HepG2 (cell line): ENCODE results near the gene TTBK2. TPM values are rescaled to one million over a fixed set of nuclear protein-coding genes. Genes with fewer than 3 reads are reported as not detected.

Experiments used
- ATAC-seq: fragments of 200-7000 bp; cut with Tn5 transposase; 3 replicates; pipeline ENCODE4 v1.9.1; 2020; ENCODE audit warnings: mild to moderate bottlenecking, moderate library complexity
- BruUV-seq: library from RNA; stranded (reverse); fragments of 400-500 nt; replicated peaks from 2 replicates; lab custom pipeline; 2021; lab: Mats Ljungman, UMichigan
- CTCF ChIA-PET: fragments of 300-600 bp; formaldehyde crosslinking; extraction: SDS; loops from one replicate; lab custom pipeline; 2021; ENCODE audit warnings: low total read pairs, inconsistent platforms, low intra/inter-chr PET ratio; lab: Yijun Ruan, JAX
- POLR2A ChIA-PET: fragments of 350-600 bp; sonication (Branson Sonifier 250); formaldehyde crosslinking; loops from one replicate; lab custom pipeline; 2020; ENCODE audit warnings: antibody characterized with exemption, inconsistent platforms; lab: Yijun Ruan, JAX
- DNase-seq: peaks from one replicate; pipeline ENCODE4 v3.0.0-alpha.2; 2015; ENCODE audit warnings: low spot score
- FAIRE-seq: peaks from 3 replicates; lab custom pipeline; 2011; peaks lifted over from hg19 to GRCh38; lab: Jason Lieb, UNC
- H2AFZ ChIP-seq: one replicate; pipeline ENCODE4 v1.6.1; 2011; ENCODE audit warnings: low read length, inconsistent platforms
- H3K27ac ChIP-seq: fragments of 300-600 bp; 3 replicates; pipeline ENCODE4 v1.8.0; 2011; ENCODE audit warnings: mixed run types, mild to moderate bottlenecking, mixed read lengths, low read length, inconsistent platforms; ENCODE audit not compliant: insufficient read depth; ENCODE audit errors: extremely low read length
- H3K27me3 ChIP-seq, 2 experiments: fragments of 200-600 bp in 1 of 2; 2 replicates in 1 of 2; 3 replicates in 1 of 2; pipeline versions ENCODE4 v1.6.0 to v1.8.0; 2011; ENCODE audit warnings: low read length in 2 of 2, mild to moderate bottlenecking in 2 of 2, moderate library complexity in 2 of 2, inconsistent platforms in 1 of 2; ENCODE audit not compliant: insufficient read depth in 2 of 2, control insufficient read depth in 1 of 2
- H3K36me3 ChIP-seq, 2 experiments: fragments of 200-600 bp in 1 of 2; replicated peaks in 1 of 2; 2 replicates in 1 of 2; 3 replicates in 1 of 2; pipeline versions ENCODE4 v1.5.1 to v1.8.0; 2011; ENCODE audit warnings: low read length in 2 of 2, inconsistent platforms in 1 of 2; ENCODE audit not compliant: insufficient read depth in 2 of 2, control insufficient read depth in 1 of 2
- H3K4me1 ChIP-seq: 2 replicates; pipeline ENCODE4 v1.5.1; 2012; ENCODE audit warnings: low read length, inconsistent platforms; ENCODE audit not compliant: insufficient read depth
- H3K4me2 ChIP-seq: 2 replicates; pipeline ENCODE4 v1.6.0; 2011; ENCODE audit warnings: low read depth, low read length, inconsistent platforms
- H3K4me3 ChIP-seq, 3 experiments: fragments of 200-600 bp in 1 of 3; sonication (generic), shearing (Covaris generic) in 1 of 3; replicated peaks in 1 of 3; 2 replicates each; pipeline ENCODE4 v1.5.1; 2011 to 2016; ENCODE audit warnings: low read length in 3 of 3, inconsistent platforms in 2 of 3, low read depth in 2 of 3, mild to moderate bottlenecking in 2 of 3, control low read depth in 1 of 3, mixed read lengths in 1 of 3; ENCODE audit not compliant: insufficient read depth in 1 of 3
- H3K79me2 ChIP-seq: one replicate; pipeline ENCODE4 v1.6.1; 2011; ENCODE audit warnings: low read length, inconsistent platforms; ENCODE audit not compliant: insufficient read depth
- H3K9ac ChIP-seq: 2 replicates; pipeline ENCODE4 v1.6.0; 2011; ENCODE audit warnings: mild to moderate bottlenecking, low read depth, low read length, inconsistent platforms; ENCODE audit not compliant: insufficient read depth
- H3K9me3 ChIP-seq: 2 replicates; pipeline ENCODE4 v1.5.1; 2012; ENCODE audit warnings: mild to moderate bottlenecking, low read length
- H4K20me1 ChIP-seq: 2 replicates; pipeline ENCODE4 v1.6.0; 2011; ENCODE audit warnings: inconsistent platforms, mild to moderate bottlenecking, low read length, moderate library complexity; ENCODE audit not compliant: insufficient read depth
- AFF4 ChIP-seq: sonication (generic); formaldehyde crosslinking; IDR thresholded peaks from 2 replicates; pipeline ENCODE4 v1.4.0; 2020; ENCODE audit warnings: missing genetic modification reagents
- HNF1A ChIP-seq, 2 experiments: sonication (generic) in 1 of 2; formaldehyde crosslinking in 1 of 2; IDR thresholded peaks; 2 replicates each; pipeline versions ENCODE4 v1.4.0 to v1.6.1; 2016 to 2020; ENCODE audit warnings: borderline replicate concordance in 1 of 2, low read depth in 1 of 2, mild to moderate bottlenecking in 1 of 2, missing genetic modification reagents in 1 of 2
- NR2C2 ChIP-seq: sonication (generic); formaldehyde crosslinking; IDR thresholded peaks from 2 replicates; pipeline ENCODE4 v1.4.0; 2020; ENCODE audit warnings: missing genetic modification reagents, mild to moderate bottlenecking, moderate library complexity, borderline replicate concordance
- REPIN1 ChIP-seq: sonication (generic); formaldehyde crosslinking; IDR thresholded peaks from 2 replicates; pipeline ENCODE4 v1.8.0; 2022; ENCODE audit warnings: missing genetic modification reagents, low read depth, mild to moderate bottlenecking, borderline replicate concordance
- ZNF232 ChIP-seq: sonication (generic); formaldehyde crosslinking; IDR thresholded peaks from 2 replicates; pipeline ENCODE4 v1.4.0; 2020; ENCODE audit warnings: missing genetic modification reagents, borderline replicate concordance
- ZNF260 ChIP-seq: sonication (generic); formaldehyde crosslinking; IDR thresholded peaks from 2 replicates; pipeline ENCODE4 v1.4.0; 2020; ENCODE audit warnings: missing genetic modification reagents, low read depth, mild to moderate bottlenecking, borderline replicate concordance
- ZNF414 ChIP-seq: sonication (generic); formaldehyde crosslinking; IDR thresholded peaks from 2 replicates; pipeline ENCODE4 v1.5.0; 2020; ENCODE audit warnings: missing genetic modification reagents
- ZNF782 ChIP-seq: sonication (generic); formaldehyde crosslinking; IDR thresholded peaks from 2 replicates; pipeline ENCODE4 v1.4.0; 2020; ENCODE audit warnings: missing genetic modification reagents, mild to moderate bottlenecking, borderline replicate concordance
- WGBS: methylation state at CpG from one replicate; pipeline ENCODE4 v1.1.6; 2017; ENCODE audit warnings: low lambda C conversion rate; 5-methylcytosine and 5-hydroxymethylcytosine counted together
- in situ Hi-C: cut with HindIII; loops from 2 replicates; pipeline ENCODE4 v1.10.0; 2017; ENCODE audit warnings: low pct_unique_long_range_greater_than_20kb; ENCODE audit not compliant: extremely low pct_ligation_motif_present
- intact Hi-C: fragments of 100-400 bp; cut with micrococcal nuclease; formaldehyde crosslinking; loops from one replicate; pipeline ENCODE4 v1.10.0; 2022; ENCODE audit not compliant: unreplicated experiment
- polyA plus RNA-seq, 8 experiments: library from polyadenylated mRNA; depleted of rRNA in 3 of 8; stranded (reverse) in 7 of 8; unstranded in 1 of 8; fragments of >200 nt; fragmentation: Illumina TruSeq in 4 of 8; extraction: Trizol in 4 of 8; gene quantifications; 2 replicates each; pipeline versions ENCODE4 v1.2.1 to v1.2.3, GENCODE V29; 2011 to 2016; ENCODE audit warnings: low read depth in 4 of 8, missing spikeins in 1 of 8, mixed read lengths in 1 of 8; ENCODE audit not compliant: insufficient read depth in 1 of 8
- total RNA-seq, 5 experiments: library from RNA; depleted of rRNA; stranded (reverse); fragments of >200 nt; fragmentation: Illumina TruSeq; extraction: Trizol; gene quantifications; 2 replicates each; pipeline ENCODE4 v1.2.3, GENCODE V29; 2016; ENCODE audit warnings: low read depth in 1 of 5

Gene TTBK2
- total and polyA plus RNA-seq, 2 of the 13 experiments (the other 11 are each of a cell fraction or from before 2014, with no cell fraction given), result 5.1 to 7.4 TPM

GRCh38 chr15:42741710-42742109 lies 178.9 kb downstream of the TTBK2 start:
- in situ Hi-C loops (no loop called here), intact Hi-C loops (no loop called here)
- ChIA-PET CTCF (no interaction called here), POLR2A (no interaction called here)
- TF ChIP-seq ZNF260 (CRISPR knock-in tag) (no peak), AFF4 (CRISPR knock-in tag) (no peak), REPIN1 (CRISPR knock-in tag) (no peak), ZNF232 (no peak), ZNF414 (no peak), NR2C2 (CRISPR knock-in tag) (no peak), HNF1A (IDR thresholded peaks at IDR 0.05; ENCODE audit: low read depth) (no peak), HNF1A (CRISPR knock-in tag; IDR thresholded peaks at IDR 0.05; ENCODE audit: borderline replicate concordance) (no peak), ZNF782 (no peak)
- Histone ChIP-seq H3K9ac (no peak overlapping the region), H3K27ac (no peak overlapping the region), H4K20me1 (no peaks in the 10 kb centered on the region), H2AFZ (no peak overlapping the region), H3K36me3 (peaks cover 1 to 6% of the 10 kb centered on the region in 2 experiments; a peak in 3 of 5 replicates), H3K4me1 (no peaks in the 10 kb centered on the region), H3K79me2 (no peaks in the 10 kb centered on the region), H3K27me3 (no peaks in the 10 kb centered on the region), H3K4me3 (no peak overlapping the region), H3K4me2 (no peak overlapping the region), H3K9me3 (no peaks in the 10 kb centered on the region)
- 91% methylated on average over 2 of the region's 2 CpGs for WGBS
- no TSS peak for BruUV-seq
- ATAC-seq (no peak), FAIRE-seq (no peak), DNase-seq (no peak)
